Activated CD8-positive, alpha-beta memory T cell treated with anti-CD3 and anti-CD28 coated beads, Interleukin-2, amount 10 ng/mL, durations not matched to agents 7 days and 5 days (primary cell): ENCODE results near the gene KRT85. TPM values are rescaled to one million over a fixed set of nuclear protein-coding genes. Genes with fewer than 3 reads are reported as not detected.

Experiments used
- ATAC-seq: fragments of 150-1000 bp; cut with Tn5 transposase; one replicate; pipeline ENCODE4 v1.10.0; 2021; ENCODE audit warnings: moderate library complexity
- CTCF ChIA-PET: fragments of 350-600 bp; sonication (Branson Sonifier 250); formaldehyde crosslinking; loops from one replicate; lab custom pipeline; 2021; ENCODE audit warnings: antibody characterized with exemption; lab: Charles Lee
- DNase-seq: peaks from one replicate; pipeline ENCODE4 v3.0.0-alpha.2; 2020
- H3K27ac Mint-ChIP-seq: one replicate; pipeline ENCODE4 v1.8.0; 2021; ENCODE audit warnings: mild to moderate bottlenecking, mixed read lengths
- H3K27me3 Mint-ChIP-seq: one replicate; pipeline ENCODE4 v1.8.0; 2021; ENCODE audit warnings: mixed read lengths
- H3K36me3 Mint-ChIP-seq: one replicate; pipeline ENCODE4 v1.8.0; 2021; ENCODE audit warnings: mild to moderate bottlenecking, mixed read lengths
- H3K4me1 Mint-ChIP-seq: one replicate; pipeline ENCODE4 v1.8.0; 2021; ENCODE audit warnings: mixed read lengths
- H3K4me3 Mint-ChIP-seq: one replicate; pipeline ENCODE4 v1.8.0; 2021; ENCODE audit warnings: mild to moderate bottlenecking, moderate library complexity, mixed read lengths
- H3K9me3 Mint-ChIP-seq: one replicate; pipeline ENCODE4 v1.8.0; 2022; ENCODE audit warnings: low read depth, mixed read lengths
- total RNA-seq, 2 experiments: library from RNA; stranded (reverse); gene quantifications; one replicate each; pipeline ENCODE4 v1.2.3, GENCODE V29; 2021

The KRT85 gene
- total RNA-seq, 2 experiments from 2014 or later = not detected

DNA sequence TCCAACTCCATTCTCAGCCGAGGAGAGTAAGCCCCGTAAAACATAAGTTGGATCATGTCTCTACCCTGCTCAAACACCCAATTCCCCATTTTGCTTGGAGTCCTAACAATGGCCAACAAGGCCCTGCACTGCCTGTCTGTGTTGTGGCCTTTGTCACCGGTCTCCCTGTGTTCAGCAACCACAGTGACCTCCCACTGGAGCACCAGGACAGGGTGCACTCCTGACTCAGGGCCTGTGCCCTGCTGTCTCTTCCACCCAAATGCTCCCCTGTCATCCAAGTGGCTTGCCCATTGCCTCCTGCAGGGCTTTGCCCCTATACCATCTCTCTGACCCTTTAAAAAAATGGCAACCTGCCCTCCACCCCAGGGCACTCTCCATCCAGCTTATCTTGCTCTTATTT is 4.4 kb upstream of the KRT85 start:
- H3K9me3 Mint-ChIP-seq = no peaks in the 10 kb centered on the region
- H3K4me1 Mint-ChIP-seq = no peaks in the 10 kb centered on the region
- CTCF ChIA-PET = interaction anchor here (0.8 to 6.8 kb wide), 9 partner anchors 8 to 514 kb away, joined by 3 to 58 read pairs (median 12); partner anchors contain the start of gene KRT84
- H3K27ac Mint-ChIP-seq = no peak overlapping the region
- ATAC-seq (no peak), DNase-seq (no peak)
- H3K27me3 Mint-ChIP-seq = peaks cover 37% of the 10 kb centered on the region
- no peak overlapping the region for H3K4me3 Mint-ChIP-seq
- H3K36me3 Mint-ChIP-seq = no peaks in the 10 kb centered on the region

DNA sequence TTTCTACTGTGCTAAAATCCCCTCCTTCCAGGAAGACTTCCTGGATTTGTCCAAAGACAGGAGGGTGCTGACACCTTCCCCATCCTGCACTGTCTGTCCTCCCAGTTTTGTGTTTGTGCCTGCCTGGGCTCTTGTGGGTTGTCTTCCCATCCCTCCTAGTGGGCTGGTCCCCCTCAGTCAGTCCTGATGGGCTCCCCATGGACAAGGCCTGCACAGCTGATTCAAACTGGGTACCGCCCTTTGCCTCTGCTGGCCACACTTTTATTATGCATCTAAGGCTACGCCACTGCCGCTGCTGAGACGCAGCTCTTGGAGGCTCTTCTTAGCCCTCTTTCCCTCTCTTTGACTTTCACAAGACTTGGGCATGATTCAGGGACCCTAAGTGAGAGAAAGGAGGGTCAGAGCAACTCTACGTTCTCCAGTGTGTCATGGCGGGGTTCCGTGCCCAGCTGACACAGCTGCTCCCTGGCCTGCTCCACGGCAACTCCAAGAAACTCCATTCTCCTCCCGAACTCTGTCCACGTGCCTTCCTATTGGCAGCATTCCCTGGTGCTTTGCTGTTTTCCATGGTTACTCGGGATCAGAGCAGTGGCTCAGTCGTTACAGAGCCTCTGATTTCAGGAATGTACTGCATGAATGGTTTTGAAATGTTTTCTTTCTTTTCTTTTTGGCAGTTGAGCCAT is 3.8 kb upstream of the KRT85 start:
- H3K9me3 Mint-ChIP-seq = no peaks in the 10 kb centered on the region
- ATAC-seq = no peak
- H3K4me1 Mint-ChIP-seq = no peaks in the 10 kb centered on the region
- CTCF ChIA-PET = interaction anchor here (1.5 to 6.8 kb wide), 6 partner anchors 9 to 514 kb away, joined by 4 to 58 read pairs (median 16); partner anchors contain the start of gene KRT84
- DNase-seq = no peak
- no peaks in the 10 kb centered on the region for H3K36me3 Mint-ChIP-seq
- H3K4me3 Mint-ChIP-seq = no peak overlapping the region
- peaks cover 33% of the 10 kb centered on the region for H3K27me3 Mint-ChIP-seq
- no peak overlapping the region for H3K27ac Mint-ChIP-seq

DNA sequence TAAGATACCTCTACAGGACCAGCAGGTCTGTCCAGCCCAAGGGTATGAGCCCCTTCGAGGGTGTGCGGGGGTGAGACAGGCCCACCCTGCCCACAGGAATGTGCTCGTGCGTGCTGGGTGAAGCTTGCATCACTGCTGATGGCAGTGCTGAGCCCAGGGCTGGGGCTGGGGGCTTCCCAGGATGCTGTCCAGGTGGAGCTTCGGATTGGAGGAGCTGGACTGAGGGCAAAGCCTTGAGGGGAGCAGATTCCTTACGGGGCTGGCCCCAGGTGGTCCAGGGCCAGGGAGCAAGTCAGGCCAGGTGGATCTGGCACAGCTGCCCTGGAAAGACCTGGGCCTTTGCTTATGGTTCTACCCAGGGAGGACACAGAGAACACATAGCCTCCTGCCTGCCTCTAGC is 2.5 kb upstream of the KRT85 start:
- CTCF ChIA-PET = interaction anchor here (1.4 to 6.8 kb wide), 3 partner anchors 10 to 510 kb away, joined by 4 to 58 read pairs (median 5); no protein-coding TSS in a partner anchor
- Mint-ChIP-seq H3K36me3 (no peaks in the 10 kb centered on the region), H3K4me3 (no peak overlapping the region), H3K27me3 (peaks cover 33% of the 10 kb centered on the region), H3K4me1 (no peaks in the 10 kb centered on the region), H3K9me3 (no peaks in the 10 kb centered on the region), H3K27ac (no peak overlapping the region)
- no peak for DNase-seq
- no peak for ATAC-seq

DNA sequence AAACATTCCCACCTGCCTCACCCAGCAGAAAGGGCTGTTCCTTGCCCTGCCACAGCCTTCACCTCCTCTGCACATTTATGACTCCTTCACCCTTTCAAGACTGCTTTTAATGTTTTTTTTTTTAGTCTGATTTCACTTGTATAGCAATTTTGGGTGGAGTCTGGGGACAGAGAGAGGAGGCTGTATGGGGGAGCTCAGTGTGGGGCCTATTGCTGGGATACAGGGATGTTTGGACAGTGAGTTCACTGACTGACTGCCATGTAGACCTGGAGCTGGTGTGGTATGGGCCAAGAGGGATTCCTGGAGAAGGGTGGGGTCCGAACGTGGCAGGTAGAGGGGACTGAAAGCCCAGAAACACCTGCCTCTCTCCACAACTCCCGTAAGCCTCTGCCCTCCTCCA is 1.9 kb upstream of the KRT85 start:
- Mint-ChIP-seq H3K4me1 (no peaks in the 10 kb centered on the region), H3K4me3 (no peak overlapping the region), H3K27ac (no peak overlapping the region), H3K36me3 (no peaks in the 10 kb centered on the region), H3K27me3 (peaks cover 34% of the 10 kb centered on the region), H3K9me3 (no peaks in the 10 kb centered on the region)
- ATAC-seq (no peak), DNase-seq (no peak)
- CTCF ChIA-PET = interaction anchor here (1.4 to 6.8 kb wide), 3 partner anchors 10 to 511 kb away, joined by 4 to 58 read pairs (median 5); no protein-coding TSS in a partner anchor

DNA sequence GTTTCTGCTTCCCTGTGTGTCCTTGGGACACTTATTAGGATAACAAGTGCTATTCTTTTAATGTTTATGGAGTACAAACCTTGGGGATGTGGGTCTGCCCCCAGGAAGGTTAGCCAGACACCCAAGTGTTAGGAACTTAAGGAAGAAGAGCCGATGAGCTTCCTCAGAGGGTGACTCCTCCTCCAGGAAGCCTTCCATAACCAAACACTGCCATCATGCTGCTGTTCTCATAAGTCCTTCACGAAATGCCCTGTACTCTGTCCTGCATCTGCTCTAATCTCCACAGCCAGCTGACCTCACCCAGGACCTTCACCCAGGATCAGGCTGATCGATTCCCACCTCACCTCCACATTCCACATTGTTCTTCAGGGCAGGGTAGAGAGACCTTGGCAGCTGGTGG is 1.2 kb upstream of the KRT85 start:
- no peak for ATAC-seq
- Mint-ChIP-seq H3K4me1 (no peaks in the 10 kb centered on the region), H3K9me3 (no peaks in the 10 kb centered on the region), H3K27ac (no peak overlapping the region), H3K27me3 (peaks cover 28% of the 10 kb centered on the region), H3K4me3 (no peak overlapping the region), H3K36me3 (no peaks in the 10 kb centered on the region)
- CTCF ChIA-PET = interaction anchor here (1.0 to 6.8 kb wide), 4 partner anchors 9 to 612 kb away, joined by 3 to 58 read pairs (median 4); no protein-coding TSS in a partner anchor
- no peak for DNase-seq

DNA sequence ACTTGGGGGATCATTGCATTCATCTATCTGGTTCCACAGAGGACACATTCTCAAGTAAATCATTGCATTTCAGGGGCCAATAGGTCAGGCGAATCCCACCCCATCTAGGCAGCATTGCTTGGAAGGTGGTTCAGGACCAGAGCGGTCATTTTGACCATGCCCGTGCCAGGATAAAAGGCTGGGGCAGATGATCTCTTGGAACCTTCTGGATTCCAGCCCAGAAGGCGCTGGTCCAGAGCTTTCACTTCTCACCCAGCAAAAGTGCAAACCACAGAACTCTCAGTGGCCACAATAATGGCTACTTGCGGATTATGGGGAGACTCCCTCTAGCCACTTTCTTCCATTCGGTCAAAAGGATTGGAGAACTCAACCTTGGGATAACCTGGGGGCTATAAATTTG is 595 bp upstream of the KRT85 start:
- DNase-seq (no peak), ATAC-seq (no peak)
- no peaks in the 10 kb centered on the region for H3K9me3 Mint-ChIP-seq
- H3K4me3 Mint-ChIP-seq = no peak overlapping the region
- H3K27ac Mint-ChIP-seq = no peak overlapping the region
- peaks cover under 1% of the 10 kb centered on the region for H3K4me1 Mint-ChIP-seq
- peaks cover 25% of the 10 kb centered on the region for H3K27me3 Mint-ChIP-seq
- CTCF ChIA-PET = interaction anchor here (0.8 to 6.8 kb wide), 4 partner anchors 8 to 613 kb away, joined by 3 to 58 read pairs (median 4); no protein-coding TSS in a partner anchor
- H3K36me3 Mint-ChIP-seq = no peaks in the 10 kb centered on the region

DNA sequence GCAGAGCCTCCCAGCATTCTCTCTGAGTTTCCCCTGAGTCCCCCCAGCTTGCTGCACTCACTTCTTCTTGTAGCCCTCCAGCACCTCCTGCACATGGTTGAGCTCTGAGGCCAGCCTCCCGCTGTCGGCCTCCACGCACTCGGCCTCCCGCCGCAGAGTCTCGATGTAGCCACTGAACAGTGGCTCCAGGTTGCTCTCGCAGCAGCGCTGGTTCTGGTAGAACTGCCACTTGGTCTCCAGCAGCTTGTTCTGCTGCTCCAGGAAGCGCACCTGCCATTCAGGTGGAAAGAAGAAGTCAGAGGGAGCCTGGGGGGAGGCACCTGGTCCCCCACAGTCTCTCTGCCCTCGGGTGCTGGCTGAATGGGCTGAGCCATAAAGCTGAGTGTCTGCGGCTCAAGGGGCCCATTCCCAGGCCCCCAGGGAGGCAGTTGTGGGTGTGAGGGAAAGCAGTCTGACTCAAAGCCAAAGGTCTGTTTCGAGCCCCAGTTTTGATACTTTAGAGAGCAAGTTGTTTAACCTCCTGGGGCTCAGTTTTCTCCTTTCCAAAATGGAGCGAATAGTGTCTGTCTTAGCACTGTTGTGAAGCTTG is 2.3 kb downstream of the KRT85 start:
- Mint-ChIP-seq H3K27me3 (peaks cover 14% of the 10 kb centered on the region), H3K27ac (no peak overlapping the region), H3K4me1 (peaks cover 13% of the 10 kb centered on the region), H3K4me3 (no peak overlapping the region), H3K9me3 (no peaks in the 10 kb centered on the region), H3K36me3 (no peaks in the 10 kb centered on the region)
- CTCF ChIA-PET = interaction anchor here (1.0 to 1.2 kb wide), 3 partner anchors 15 to 506 kb away, joined by 3 to 4 read pairs (median 3); no protein-coding TSS in a partner anchor
- no peak for DNase-seq
- ATAC-seq = no peak

DNA sequence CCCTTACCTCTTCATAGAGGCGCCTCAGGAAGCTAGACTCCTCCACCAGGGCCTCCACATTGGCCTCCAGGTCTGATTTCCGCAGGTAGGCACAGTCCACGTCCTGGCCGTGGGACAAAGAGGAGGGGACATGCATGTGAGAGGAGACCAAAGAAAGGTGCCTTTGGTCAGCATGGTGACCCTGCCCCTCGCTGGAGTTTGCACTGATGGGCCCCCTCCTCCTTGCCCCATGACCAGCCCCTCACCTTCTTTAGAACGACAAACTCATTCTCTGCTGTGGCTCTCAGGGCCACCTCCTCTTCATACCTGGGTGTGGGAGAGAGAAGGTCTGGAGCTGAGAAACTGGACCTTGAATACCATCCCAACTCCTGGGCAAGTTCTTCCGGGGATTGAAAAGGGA is 3.2 kb downstream of the KRT85 start:
- DNase-seq (no peak), ATAC-seq (no peak)
- CTCF ChIA-PET = interaction anchor here (1.0 to 1.2 kb wide), 3 partner anchors 8 to 507 kb away, joined by 3 read pairs; no protein-coding TSS in a partner anchor
- Mint-ChIP-seq H3K27me3 (peaks cover 14% of the 10 kb centered on the region), H3K27ac (no peak overlapping the region), H3K4me1 (peaks cover 21% of the 10 kb centered on the region), H3K36me3 (no peaks in the 10 kb centered on the region), H3K4me3 (no peak overlapping the region), H3K9me3 (no peaks in the 10 kb centered on the region)

DNA sequence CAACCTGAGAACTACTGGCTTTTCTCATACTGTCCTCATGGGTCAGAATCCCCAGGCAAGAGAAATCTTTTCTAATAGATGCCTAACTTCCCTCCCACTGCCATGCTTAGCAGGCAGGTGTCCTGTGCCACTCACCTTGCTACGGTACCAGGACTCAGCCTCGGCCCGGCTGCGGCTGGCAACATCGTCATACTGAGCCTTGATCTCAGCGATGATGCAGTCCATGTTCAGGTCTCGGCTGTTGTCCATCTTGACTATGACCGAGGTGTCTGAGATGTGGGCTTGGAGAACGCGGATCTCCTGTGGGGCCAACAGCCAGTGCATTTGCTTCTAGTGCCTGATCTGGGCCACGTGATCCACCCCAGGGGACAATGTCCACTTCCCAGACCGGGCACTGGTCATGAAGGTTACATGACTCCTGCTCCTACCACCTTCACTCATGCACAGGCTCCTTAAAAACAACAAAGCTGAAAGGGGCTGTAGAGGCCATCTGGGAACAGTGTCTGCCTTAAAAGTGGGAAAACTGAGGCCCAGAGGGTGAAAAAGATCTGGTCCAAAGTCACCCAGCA is 4.1 kb downstream of the KRT85 start:
- Mint-ChIP-seq H3K4me3 (no peak overlapping the region), H3K27me3 (peaks cover 8% of the 10 kb centered on the region), H3K27ac (no peak overlapping the region), H3K9me3 (no peaks in the 10 kb centered on the region), H3K4me1 (peaks cover 30% of the 10 kb centered on the region), H3K36me3 (no peaks in the 10 kb centered on the region)
- ATAC-seq = no peak
- no peak for DNase-seq
- CTCF ChIA-PET = interaction anchor here (1.2 kb wide), 1 partner anchor 9 kb away, joined by 3 read pairs; no protein-coding TSS in a partner anchor

DNA sequence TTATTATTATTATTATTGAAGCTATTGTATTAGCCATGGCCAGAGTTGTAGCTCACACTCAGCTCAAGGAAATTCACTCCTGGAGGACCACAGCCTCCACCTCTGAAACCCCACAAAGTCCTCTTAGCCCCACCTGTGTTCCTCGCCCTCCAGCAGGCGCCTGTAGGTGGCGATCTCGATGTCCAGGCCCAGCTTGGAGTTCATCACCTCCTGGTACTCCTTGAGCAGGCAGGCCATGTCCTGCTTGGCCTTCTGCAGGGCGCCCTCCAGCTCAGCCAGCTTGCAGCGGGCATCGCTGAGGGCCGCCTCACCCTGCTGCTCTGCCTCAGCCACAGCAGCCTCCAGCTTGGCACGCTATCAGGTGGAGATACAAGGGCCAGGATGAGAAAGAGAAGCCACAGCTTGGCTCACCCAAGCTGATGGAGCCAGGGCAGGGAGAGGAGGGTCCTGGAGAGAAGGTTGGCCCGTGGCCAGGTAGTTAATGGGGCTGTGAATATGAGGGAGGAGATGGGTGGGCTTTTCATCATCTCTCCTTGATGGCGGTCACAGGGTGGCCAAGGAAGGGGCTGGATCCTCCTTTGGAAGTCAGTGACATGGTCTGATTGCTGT is 5.1 kb downstream of the KRT85 start:
- Mint-ChIP-seq H3K9me3 (no peaks in the 10 kb centered on the region), H3K4me3 (no peak overlapping the region), H3K27ac (no peak overlapping the region), H3K27me3 (peaks cover 7% of the 10 kb centered on the region), H3K36me3 (no peaks in the 10 kb centered on the region), H3K4me1 (peaks cover 37% of the 10 kb centered on the region)
- DNase-seq = no peak
- ATAC-seq = no peak
- CTCF ChIA-PET = interaction anchor here (0.8 to 5.0 kb wide), 10 partner anchors 9 to 523 kb away, joined by 3 to 25 read pairs (median 4); no protein-coding TSS in a partner anchor

DNA sequence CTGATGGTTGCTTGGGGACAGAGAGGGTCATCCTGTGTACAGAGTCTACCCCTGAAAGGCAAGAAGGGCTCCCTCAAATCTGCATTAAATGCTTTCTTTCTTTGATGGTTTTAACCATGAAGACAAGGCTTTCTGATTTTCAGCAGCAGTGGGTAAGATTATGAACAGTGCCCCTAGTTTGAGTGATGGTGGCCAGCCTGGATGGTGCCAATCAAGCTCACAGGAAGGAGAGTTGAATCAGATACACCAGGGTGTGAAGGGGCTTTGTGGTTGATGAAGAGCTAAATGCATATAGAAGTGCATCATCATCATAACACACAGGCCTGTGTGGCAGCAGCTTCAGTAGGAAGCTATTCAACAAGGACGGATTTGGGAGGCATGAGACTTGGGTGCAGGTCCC is 5.7 kb downstream of the KRT85 start:
- CTCF ChIA-PET = interaction anchor here (0.8 to 5.0 kb wide), 11 partner anchors 10 to 523 kb away, joined by 3 to 25 read pairs (median 4); no protein-coding TSS in a partner anchor
- Mint-ChIP-seq H3K27me3 (peaks cover 7% of the 10 kb centered on the region), H3K27ac (no peak overlapping the region), H3K9me3 (no peaks in the 10 kb centered on the region), H3K4me3 (no peak overlapping the region), H3K36me3 (no peaks in the 10 kb centered on the region), H3K4me1 (peaks cover 37% of the 10 kb centered on the region)
- DNase-seq (peak; percentile 45), ATAC-seq (no peak)

DNA sequence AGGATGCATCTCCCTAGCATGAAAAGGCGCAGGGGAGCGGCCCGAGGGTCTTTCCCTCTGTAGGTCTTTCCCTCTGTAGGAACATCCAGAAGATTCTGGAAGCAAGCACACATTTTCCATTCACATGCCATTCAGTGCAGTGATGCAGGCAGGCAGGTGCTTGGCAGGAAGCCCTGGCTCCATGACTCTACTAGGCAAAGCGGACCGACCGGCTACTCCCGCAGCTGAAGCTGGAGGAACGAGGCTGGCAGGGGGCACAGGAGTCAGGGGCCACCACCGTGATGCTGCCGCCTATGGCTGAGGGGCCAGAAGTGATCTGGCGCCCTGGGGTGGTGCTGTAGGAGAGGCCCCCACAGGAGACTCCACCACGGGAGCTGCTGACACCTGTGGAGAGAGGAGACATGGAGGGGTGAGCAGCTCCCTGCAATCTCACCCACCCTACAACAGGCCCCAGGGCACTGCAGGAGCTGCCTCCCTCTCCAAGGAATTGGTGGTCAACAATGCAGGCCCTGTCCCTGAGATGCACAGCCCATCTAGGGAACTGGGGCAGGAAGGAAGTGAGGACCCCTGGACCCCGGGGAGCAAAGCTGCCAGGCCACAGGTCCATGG is 6.5 kb downstream of the KRT85 start:
- DNase-seq (no peak), ATAC-seq (no peak)
- H3K27me3 Mint-ChIP-seq = peaks cover 7% of the 10 kb centered on the region
- CTCF ChIA-PET = interaction anchor here (1.0 to 5.0 kb wide), 10 partner anchors 8 to 200 kb away, joined by 3 to 25 read pairs (median 4); no protein-coding TSS in a partner anchor
- H3K4me1 Mint-ChIP-seq = peaks cover 37% of the 10 kb centered on the region
- H3K36me3 Mint-ChIP-seq = no peaks in the 10 kb centered on the region
- H3K9me3 Mint-ChIP-seq = no peaks in the 10 kb centered on the region
- H3K4me3 Mint-ChIP-seq = no peak overlapping the region
- H3K27ac Mint-ChIP-seq = no peak overlapping the region
